PFSK-1 (cell line): ENCODE results near the gene MEF2D.

Source experiments
- POLR2AphosphoS5 ChIP-seq: IDR thresholded peaks from 2 replicates; pipeline ENCODE4 v1.6.1; 2012; ENCODE audit warnings: low read depth, mild to moderate bottlenecking, control low read depth, low read length, moderate library complexity
- SIN3A ChIP-seq: IDR thresholded peaks from 2 replicates; pipeline ENCODE4 v1.6.1; 2012; ENCODE audit warnings: mild to moderate bottlenecking, low read length, moderate library complexity, borderline replicate concordance; ENCODE audit not compliant: insufficient read depth
- TAF1 ChIP-seq: IDR thresholded peaks from 2 replicates; pipeline ENCODE4 v1.6.1; 2012; ENCODE audit warnings: low read length, control low read depth, borderline replicate concordance; ENCODE audit not compliant: insufficient read depth
- TF ChIP-seq, protein P1 (sequence below), 2 experiments: IDR thresholded peaks; 2 replicates each; pipeline versions ENCODE4 v1.6.1 to v1.8.0; 2011 to 2012; ENCODE audit warnings: low read depth in 2 of 2, low read length in 2 of 2, control low read depth in 1 of 2, inconsistent platforms in 1 of 2, mild to moderate bottlenecking in 1 of 2, moderate library complexity in 1 of 2; ENCODE audit not compliant: insufficient read depth in 1 of 2

DNA sequence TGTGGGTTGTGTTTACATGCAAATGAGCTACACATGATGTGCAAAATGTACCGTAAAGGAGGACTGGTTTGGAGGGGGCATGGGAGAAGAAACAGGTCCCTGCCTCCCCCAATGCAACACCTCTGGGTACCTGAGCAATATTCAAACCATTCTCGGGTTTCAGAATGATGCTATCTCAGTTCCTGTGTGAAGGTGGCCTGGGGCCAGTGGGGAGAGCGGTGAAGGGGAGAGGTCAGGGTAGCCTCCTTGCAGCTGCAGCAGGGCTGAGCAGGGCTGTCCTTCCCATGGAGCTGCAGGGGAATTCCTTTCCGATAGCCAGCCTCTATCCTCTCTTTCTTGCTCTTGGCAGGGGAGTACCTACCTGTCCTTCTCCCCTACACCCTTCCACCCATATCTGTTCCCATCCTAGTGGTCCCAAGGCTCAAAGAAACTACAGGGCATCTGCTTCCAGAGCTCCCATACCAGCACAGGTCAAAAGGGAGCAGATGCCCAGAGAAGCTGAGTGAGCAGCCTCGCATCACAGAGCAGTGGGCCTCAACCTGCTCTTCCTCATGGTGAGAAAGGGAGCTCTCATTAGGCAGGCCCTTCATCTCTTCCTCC is 11.9 kb downstream of the MEF2D start:
- no peak for TF ChIP-seq TAF1
- TF ChIP-seq, protein P1, sequence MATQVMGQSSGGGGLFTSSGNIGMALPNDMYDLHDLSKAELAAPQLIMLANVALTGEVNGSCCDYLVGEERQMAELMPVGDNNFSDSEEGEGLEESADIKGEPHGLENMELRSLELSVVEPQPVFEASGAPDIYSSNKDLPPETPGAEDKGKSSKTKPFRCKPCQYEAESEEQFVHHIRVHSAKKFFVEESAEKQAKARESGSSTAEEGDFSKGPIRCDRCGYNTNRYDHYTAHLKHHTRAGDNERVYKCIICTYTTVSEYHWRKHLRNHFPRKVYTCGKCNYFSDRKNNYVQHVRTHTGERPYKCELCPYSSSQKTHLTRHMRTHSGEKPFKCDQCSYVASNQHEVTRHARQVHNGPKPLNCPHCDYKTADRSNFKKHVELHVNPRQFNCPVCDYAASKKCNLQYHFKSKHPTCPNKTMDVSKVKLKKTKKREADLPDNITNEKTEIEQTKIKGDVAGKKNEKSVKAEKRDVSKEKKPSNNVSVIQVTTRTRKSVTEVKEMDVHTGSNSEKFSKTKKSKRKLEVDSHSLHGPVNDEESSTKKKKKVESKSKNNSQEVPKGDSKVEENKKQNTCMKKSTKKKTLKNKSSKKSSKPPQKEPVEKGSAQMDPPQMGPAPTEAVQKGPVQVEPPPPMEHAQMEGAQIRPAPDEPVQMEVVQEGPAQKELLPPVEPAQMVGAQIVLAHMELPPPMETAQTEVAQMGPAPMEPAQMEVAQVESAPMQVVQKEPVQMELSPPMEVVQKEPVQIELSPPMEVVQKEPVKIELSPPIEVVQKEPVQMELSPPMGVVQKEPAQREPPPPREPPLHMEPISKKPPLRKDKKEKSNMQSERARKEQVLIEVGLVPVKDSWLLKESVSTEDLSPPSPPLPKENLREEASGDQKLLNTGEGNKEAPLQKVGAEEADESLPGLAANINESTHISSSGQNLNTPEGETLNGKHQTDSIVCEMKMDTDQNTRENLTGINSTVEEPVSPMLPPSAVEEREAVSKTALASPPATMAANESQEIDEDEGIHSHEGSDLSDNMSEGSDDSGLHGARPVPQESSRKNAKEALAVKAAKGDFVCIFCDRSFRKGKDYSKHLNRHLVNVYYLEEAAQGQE (IDR thresholded peaks at IDR 0.05; ENCODE audit: insufficient read depth in 1 of 2, low read depth in 2 of 2, low read length in 2 of 2): no peak
- no peak for TF ChIP-seq POLR2AphosphoS5
- TF ChIP-seq SIN3A: no peak
